ENCODE data around the gene PTPRG. TPM values are rescaled to one million over a fixed set of nuclear protein-coding genes. Genes with fewer than 3 reads are reported as not detected.
A peak's percentile ranks its signal among the peaks of the same experiment; 100 is the strongest.

The PTPRG gene
- total and polyA plus RNA-seq, 2 experiments from 2014 or later, result 24.4 to 131 TPM

DNA sequence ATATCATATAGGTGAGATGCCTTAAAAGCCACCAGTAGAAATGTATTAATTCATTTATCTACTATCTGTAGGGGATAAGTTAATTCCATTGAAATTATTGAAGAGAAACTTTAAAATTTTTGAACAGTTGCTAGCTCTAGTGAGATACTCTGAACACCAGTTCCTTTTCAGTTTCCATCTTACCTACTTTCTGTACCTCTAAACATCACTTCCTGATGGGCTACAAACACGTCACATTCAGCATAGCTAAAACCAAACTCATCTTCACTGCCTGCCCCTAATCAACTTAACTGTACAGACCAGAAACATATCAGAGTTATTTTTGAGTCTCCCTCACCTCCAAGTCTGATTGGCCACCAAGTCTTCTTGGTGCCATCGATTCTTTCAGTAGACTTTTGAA, 723.1 kb downstream of the PTPRG start:
- no peak overlapping the region for H3K27ac Mint-ChIP-seq

More for the DNA sequence above, 723.1 kb downstream of the PTPRG start:
- H3K27ac ChIP-seq (ENCODE audit: low read depth), result peak overlapping the region; percentile 28; the same call in 1 of the 2 replicates
- no peak overlapping the region for H3K4me3 Mint-ChIP-seq
- no peak overlapping the region for H3K4me3 ChIP-seq
- H2AFZ ChIP-seq, result no peak overlapping the region
- ATAC-seq (no peak), DNase-seq (ENCODE audit: low spot score) (no peak)
- H3K4me2 ChIP-seq, result no peak overlapping the region
- no peak for TF ChIP-seq STAT1 (IDR thresholded peaks at IDR 0.05; ENCODE audit: unreplicated experiment)
- TF ChIP-seq, protein P1, sequence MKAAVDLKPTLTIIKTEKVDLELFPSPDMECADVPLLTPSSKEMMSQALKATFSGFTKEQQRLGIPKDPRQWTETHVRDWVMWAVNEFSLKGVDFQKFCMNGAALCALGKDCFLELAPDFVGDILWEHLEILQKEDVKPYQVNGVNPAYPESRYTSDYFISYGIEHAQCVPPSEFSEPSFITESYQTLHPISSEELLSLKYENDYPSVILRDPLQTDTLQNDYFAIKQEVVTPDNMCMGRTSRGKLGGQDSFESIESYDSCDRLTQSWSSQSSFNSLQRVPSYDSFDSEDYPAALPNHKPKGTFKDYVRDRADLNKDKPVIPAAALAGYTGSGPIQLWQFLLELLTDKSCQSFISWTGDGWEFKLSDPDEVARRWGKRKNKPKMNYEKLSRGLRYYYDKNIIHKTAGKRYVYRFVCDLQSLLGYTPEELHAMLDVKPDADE (IDR thresholded peaks at IDR 0.05), result no peak
- TF ChIP-seq JUNB (IDR thresholded peaks at IDR 0.05; ENCODE audit: unreplicated experiment), result no peak
- no peak for TF ChIP-seq NANOG (IDR thresholded peaks at IDR 0.05; ENCODE audit: borderline replicate concordance)
- TF ChIP-seq POLR2AphosphoS5 (IDR thresholded peaks at IDR 0.05; ENCODE audit: low read depth), result no peak
- no peak for TF ChIP-seq ZNF114 (CRISPR knock-in tag; IDR thresholded peaks at IDR 0.05)
- TF ChIP-seq, protein P2, sequence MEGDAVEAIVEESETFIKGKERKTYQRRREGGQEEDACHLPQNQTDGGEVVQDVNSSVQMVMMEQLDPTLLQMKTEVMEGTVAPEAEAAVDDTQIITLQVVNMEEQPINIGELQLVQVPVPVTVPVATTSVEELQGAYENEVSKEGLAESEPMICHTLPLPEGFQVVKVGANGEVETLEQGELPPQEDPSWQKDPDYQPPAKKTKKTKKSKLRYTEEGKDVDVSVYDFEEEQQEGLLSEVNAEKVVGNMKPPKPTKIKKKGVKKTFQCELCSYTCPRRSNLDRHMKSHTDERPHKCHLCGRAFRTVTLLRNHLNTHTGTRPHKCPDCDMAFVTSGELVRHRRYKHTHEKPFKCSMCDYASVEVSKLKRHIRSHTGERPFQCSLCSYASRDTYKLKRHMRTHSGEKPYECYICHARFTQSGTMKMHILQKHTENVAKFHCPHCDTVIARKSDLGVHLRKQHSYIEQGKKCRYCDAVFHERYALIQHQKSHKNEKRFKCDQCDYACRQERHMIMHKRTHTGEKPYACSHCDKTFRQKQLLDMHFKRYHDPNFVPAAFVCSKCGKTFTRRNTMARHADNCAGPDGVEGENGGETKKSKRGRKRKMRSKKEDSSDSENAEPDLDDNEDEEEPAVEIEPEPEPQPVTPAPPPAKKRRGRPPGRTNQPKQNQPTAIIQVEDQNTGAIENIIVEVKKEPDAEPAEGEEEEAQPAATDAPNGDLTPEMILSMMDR (conservative IDR thresholded peaks at IDR 0.05; ENCODE audit: low read depth in 2 of 2), result no peak
- no peak for TF ChIP-seq ZNF331 (CRISPR knock-in tag; IDR thresholded peaks at IDR 0.05; ENCODE audit: low read depth)
- TF ChIP-seq EZH2phosphoT487 (IDR thresholded peaks at IDR 0.05; ENCODE audit: unreplicated experiment), result no peak
- TF ChIP-seq, protein P3, sequence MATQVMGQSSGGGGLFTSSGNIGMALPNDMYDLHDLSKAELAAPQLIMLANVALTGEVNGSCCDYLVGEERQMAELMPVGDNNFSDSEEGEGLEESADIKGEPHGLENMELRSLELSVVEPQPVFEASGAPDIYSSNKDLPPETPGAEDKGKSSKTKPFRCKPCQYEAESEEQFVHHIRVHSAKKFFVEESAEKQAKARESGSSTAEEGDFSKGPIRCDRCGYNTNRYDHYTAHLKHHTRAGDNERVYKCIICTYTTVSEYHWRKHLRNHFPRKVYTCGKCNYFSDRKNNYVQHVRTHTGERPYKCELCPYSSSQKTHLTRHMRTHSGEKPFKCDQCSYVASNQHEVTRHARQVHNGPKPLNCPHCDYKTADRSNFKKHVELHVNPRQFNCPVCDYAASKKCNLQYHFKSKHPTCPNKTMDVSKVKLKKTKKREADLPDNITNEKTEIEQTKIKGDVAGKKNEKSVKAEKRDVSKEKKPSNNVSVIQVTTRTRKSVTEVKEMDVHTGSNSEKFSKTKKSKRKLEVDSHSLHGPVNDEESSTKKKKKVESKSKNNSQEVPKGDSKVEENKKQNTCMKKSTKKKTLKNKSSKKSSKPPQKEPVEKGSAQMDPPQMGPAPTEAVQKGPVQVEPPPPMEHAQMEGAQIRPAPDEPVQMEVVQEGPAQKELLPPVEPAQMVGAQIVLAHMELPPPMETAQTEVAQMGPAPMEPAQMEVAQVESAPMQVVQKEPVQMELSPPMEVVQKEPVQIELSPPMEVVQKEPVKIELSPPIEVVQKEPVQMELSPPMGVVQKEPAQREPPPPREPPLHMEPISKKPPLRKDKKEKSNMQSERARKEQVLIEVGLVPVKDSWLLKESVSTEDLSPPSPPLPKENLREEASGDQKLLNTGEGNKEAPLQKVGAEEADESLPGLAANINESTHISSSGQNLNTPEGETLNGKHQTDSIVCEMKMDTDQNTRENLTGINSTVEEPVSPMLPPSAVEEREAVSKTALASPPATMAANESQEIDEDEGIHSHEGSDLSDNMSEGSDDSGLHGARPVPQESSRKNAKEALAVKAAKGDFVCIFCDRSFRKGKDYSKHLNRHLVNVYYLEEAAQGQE (IDR thresholded peaks at IDR 0.05; ENCODE audit: unreplicated experiment), result no peak
- TF ChIP-seq, protein P4, sequence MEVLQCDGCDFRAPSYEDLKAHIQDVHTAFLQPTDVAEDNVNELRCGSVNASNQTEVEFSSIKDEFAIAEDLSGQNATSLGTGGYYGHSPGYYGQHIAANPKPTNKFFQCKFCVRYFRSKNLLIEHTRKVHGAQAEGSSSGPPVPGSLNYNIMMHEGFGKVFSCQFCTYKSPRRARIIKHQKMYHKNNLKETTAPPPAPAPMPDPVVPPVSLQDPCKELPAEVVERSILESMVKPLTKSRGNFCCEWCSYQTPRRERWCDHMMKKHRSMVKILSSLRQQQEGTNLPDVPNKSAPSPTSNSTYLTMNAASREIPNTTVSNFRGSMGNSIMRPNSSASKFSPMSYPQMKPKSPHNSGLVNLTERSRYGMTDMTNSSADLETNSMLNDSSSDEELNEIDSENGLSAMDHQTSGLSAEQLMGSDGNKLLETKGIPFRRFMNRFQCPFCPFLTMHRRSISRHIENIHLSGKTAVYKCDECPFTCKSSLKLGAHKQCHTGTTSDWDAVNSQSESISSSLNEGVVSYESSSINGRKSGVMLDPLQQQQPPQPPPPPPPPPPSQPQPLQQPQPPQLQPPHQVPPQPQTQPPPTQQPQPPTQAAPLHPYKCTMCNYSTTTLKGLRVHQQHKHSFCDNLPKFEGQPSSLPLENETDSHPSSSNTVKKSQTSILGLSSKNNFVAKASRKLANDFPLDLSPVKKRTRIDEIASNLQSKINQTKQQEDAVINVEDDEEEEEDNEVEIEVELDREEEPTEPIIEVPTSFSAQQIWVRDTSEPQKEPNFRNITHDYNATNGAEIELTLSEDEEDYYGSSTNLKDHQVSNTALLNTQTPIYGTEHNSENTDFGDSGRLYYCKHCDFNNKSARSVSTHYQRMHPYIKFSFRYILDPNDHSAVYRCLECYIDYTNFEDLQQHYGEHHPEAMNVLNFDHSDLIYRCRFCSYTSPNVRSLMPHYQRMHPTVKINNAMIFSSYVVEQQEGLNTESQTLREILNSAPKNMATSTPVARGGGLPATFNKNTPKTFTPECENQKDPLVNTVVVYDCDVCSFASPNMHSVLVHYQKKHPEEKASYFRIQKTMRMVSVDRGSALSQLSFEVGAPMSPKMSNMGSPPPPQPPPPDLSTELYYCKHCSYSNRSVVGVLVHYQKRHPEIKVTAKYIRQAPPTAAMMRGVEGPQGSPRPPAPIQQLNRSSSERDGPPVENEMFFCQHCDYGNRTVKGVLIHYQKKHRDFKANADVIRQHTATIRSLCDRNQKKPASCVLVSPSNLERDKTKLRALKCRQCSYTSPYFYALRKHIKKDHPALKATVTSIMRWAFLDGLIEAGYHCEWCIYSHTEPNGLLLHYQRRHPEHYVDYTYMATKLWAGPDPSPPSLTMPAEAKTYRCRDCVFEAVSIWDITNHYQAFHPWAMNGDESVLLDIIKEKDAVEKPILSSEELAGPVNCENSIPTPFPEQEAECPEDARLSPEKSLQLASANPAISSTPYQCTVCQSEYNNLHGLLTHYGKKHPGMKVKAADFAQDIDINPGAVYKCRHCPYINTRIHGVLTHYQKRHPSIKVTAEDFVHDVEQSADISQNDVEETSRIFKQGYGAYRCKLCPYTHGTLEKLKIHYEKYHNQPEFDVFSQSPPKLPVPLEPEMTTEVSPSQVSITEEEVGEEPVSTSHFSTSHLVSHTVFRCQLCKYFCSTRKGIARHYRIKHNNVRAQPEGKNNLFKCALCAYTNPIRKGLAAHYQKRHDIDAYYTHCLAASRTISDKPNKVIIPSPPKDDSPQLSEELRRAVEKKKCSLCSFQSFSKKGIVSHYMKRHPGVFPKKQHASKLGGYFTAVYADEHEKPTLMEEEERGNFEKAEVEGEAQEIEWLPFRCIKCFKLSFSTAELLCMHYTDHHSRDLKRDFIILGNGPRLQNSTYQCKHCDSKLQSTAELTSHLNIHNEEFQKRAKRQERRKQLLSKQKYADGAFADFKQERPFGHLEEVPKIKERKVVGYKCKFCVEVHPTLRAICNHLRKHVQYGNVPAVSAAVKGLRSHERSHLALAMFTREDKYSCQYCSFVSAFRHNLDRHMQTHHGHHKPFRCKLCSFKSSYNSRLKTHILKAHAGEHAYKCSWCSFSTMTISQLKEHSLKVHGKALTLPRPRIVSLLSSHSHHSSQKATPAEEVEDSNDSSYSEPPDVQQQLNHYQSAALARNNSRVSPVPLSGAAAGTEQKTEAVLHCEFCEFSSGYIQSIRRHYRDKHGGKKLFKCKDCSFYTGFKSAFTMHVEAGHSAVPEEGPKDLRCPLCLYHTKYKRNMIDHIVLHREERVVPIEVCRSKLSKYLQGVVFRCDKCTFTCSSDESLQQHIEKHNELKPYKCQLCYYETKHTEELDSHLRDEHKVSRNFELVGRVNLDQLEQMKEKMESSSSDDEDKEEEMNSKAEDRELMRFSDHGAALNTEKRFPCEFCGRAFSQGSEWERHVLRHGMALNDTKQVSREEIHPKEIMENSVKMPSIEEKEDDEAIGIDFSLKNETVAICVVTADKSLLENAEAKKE (CRISPR knock-in tag; IDR thresholded peaks at IDR 0.05), result no peak
- TF ChIP-seq CREB1 (CRISPR knock-in tag; IDR thresholded peaks at IDR 0.05; ENCODE audit: low read depth), result no peak
- TF ChIP-seq EZH2 (IDR thresholded peaks at IDR 0.05; ENCODE audit: low read depth, unreplicated experiment), result no peak
- H3F3A ChIP-seq (replicated peaks; ENCODE audit: low read depth), result no peaks in the 10 kb centered on the region
- H3K4me1 Mint-ChIP-seq, result peaks cover 18% of the 10 kb centered on the region; the same call in 2 of the 3 replicates
- H3K9me2 ChIP-seq (ENCODE audit: insufficient read depth), result no peaks in the 10 kb centered on the region
- H3K4me1 ChIP-seq (ENCODE audit: insufficient read depth), result peaks cover 14% of the 10 kb centered on the region
- H3K27me3 Mint-ChIP-seq (ENCODE audit: insufficient read depth, low read depth, poor library complexity), result peaks cover 2% of the 10 kb centered on the region
- peaks cover 6% of the 10 kb centered on the region; the same call in 2 of the 3 replicates for H3K36me3 Mint-ChIP-seq (ENCODE audit: low read depth)
- no peaks in the 10 kb centered on the region; the same call in 2 of the 3 replicates for H3K9me3 Mint-ChIP-seq
- H4K20me1 ChIP-seq (replicated peaks; ENCODE audit: insufficient read depth), result no peaks in the 10 kb centered on the region
- H3K27me3 ChIP-seq (ENCODE audit: insufficient read depth), result no peaks in the 10 kb centered on the region
- H3K79me2 ChIP-seq (replicated peaks; ENCODE audit: insufficient read depth), result no peaks in the 10 kb centered on the region
- H3K36me3 ChIP-seq (ENCODE audit: insufficient read depth), result no peaks in the 10 kb centered on the region

All from GM23338 (cell line).